ENCODE results near the gene NDUFS3.

NDUFS3 gene

GRCh38 chr11:47631473-47631872 lies 52.6 kb downstream of the NDUFS3 start:
- no peak for DNase-seq (ENCODE audit: low read depth, low spot score)
